ENCODE measurements around the gene REM1.

DNA sequence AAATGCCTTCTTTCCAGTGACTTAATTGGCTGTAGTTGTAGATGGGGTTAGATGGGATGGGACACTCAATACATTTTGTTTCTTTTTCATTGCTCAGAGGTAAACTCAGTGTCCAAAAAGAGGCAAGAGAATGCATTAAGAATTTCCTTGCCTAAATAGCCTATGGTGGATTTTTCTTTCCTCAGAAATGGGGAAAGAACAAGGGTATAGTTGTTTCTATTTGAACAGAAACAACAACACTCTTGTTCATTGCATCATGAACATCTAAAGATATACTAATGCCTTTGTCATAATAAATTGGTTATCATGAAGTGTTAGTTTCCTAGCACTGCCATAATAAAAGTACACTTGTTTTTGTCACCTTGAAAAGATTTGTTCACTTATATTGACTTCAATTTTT, 49.3 kb upstream of the REM1 start:
- TF ChIP-seq POLR2A (IDR thresholded peaks at IDR 0.05) (no peak), CTCF (IDR thresholded peaks at IDR 0.05) (no peak), POLR2AphosphoS5 (IDR thresholded peaks at IDR 0.05) (no peak)

Data from transverse colon (tissue), 4 donors.